ENCODE measurements around the gene PRRX2.
A peak's percentile ranks its signal among the peaks of the same experiment; 100 is the strongest.
"Not testable (repeated sequence)": the region's sequence is repeated elsewhere in the genome, so short reads cannot be mapped to it uniquely, and the experiment has no call there.

Gene PRRX2

GRCh38 chr9:129757045-129757444 lies 91.6 kb downstream of the PRRX2 start:
- TF ChIP-seq CTCF (conservative IDR thresholded peaks at IDR 0.05), result no peak
- H3K27ac ChIP-seq, result no peak overlapping the region

- H3K27ac ChIP-seq, result no peak overlapping the region
- no peak for TF ChIP-seq CTCF (conservative IDR thresholded peaks at IDR 0.05)
These were observed 93.9 kb downstream of the PRRX2 start for GRCh38 chr9:129759319-129759718.

GRCh38 chr9:129759804-129760502 lies 94.5 kb downstream of the PRRX2 start:
- no peak for TF ChIP-seq CTCF (conservative IDR thresholded peaks at IDR 0.05)
- no peak overlapping the region for H3K27ac ChIP-seq

- peak overlapping the region; percentile 42; the same call in 1 of the 2 replicates for H3K27ac ChIP-seq
These were observed 95.3 kb downstream of the PRRX2 start for GRCh38 chr9:129760784-129761183.

GRCh38 chr9:129761293-129761900 lies 96.0 kb downstream of the PRRX2 start:
- no peak for TF ChIP-seq CTCF (conservative IDR thresholded peaks at IDR 0.05)
- peak overlapping the region; percentile 42; the same call in 1 of the 2 replicates for H3K27ac ChIP-seq

GRCh38 chr9:129761901-129762369 lies 96.5 kb downstream of the PRRX2 start:
- TF ChIP-seq CTCF (conservative IDR thresholded peaks at IDR 0.05), result no peak

GRCh38 chr9:129762370-129762984 lies 97.0 kb downstream of the PRRX2 start:
- H3K27ac ChIP-seq, result not testable (repeated sequence)

More at GRCh38 chr9:129761901-129762369, 96.5 kb downstream of the PRRX2 start:
- H3K27ac ChIP-seq, result peak overlapping the region; percentile 42; the same call in 1 of the 2 replicates

- no peak overlapping the region for H3K27ac ChIP-seq
- TF ChIP-seq CTCF (conservative IDR thresholded peaks at IDR 0.05), result no peak
These were observed 97.8 kb downstream of the PRRX2 start for GRCh38 chr9:129762985-129763926.

All from VCaP (cell line).